ENCODE data around the gene CTH.

DNA sequence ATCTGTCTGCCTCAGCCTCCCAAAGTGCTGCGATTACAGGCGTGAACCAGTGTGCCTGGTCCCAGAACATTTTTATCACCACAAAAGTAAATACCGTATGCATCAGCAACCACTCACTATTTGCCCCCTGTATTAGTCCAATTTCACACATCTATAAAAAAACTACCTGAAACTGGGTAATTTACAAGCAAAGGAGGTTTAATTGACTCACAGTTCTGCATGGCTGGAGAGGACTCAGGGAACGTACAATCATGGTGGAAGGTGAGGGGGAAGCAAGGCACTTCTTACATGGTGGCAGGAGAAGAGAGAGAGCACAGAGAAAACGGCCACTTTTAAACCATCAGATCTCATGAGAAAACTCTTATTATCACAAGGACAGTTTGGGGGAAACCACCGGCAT, 25.6 kb upstream of the CTH start:
- TF ChIP-seq, protein P1, sequence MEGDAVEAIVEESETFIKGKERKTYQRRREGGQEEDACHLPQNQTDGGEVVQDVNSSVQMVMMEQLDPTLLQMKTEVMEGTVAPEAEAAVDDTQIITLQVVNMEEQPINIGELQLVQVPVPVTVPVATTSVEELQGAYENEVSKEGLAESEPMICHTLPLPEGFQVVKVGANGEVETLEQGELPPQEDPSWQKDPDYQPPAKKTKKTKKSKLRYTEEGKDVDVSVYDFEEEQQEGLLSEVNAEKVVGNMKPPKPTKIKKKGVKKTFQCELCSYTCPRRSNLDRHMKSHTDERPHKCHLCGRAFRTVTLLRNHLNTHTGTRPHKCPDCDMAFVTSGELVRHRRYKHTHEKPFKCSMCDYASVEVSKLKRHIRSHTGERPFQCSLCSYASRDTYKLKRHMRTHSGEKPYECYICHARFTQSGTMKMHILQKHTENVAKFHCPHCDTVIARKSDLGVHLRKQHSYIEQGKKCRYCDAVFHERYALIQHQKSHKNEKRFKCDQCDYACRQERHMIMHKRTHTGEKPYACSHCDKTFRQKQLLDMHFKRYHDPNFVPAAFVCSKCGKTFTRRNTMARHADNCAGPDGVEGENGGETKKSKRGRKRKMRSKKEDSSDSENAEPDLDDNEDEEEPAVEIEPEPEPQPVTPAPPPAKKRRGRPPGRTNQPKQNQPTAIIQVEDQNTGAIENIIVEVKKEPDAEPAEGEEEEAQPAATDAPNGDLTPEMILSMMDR (IDR thresholded peaks at IDR 0.05): no peak
- TF ChIP-seq POLR2A (IDR thresholded peaks at IDR 0.05): no peak
